ENCODE measurements around the gene YTHDF1. TPM values are rescaled to one million over a fixed set of nuclear protein-coding genes. Genes with fewer than 3 reads are reported as not detected.

The YTHDF1 gene
- 24.6 and 27.1 TPM in 2 replicates for total RNA-seq

GRCh38 chr20:63216041-63216848, at the start of gene YTHDF1:
YTHDF1 (minus strand) TSS chr20:63216131; CDS start chr20:63215892, 239 bp downstream.
- Histone ChIP-seq H3K27me3 (ENCODE audit: control insufficient read depth, insufficient read depth, low read length) (peaks cover 5% of the 10 kb centered on the region), H3K36me3 (ENCODE audit: control insufficient read depth, insufficient read depth, low read length) (peaks cover 13% of the 10 kb centered on the region), H3K4me3 (ENCODE audit: low read depth, low read length) (peak within 1 kb of the TSS; percentile 63)
- FAIRE-seq (no peak), DNase-seq (ENCODE audit: low read depth) (peak; percentile 79)
- no peak for TF ChIP-seq CTCF (IDR thresholded peaks at IDR 0.05; ENCODE audit: insufficient read depth, low read length, severe bottlenecking)

- no peak for FAIRE-seq
- Histone ChIP-seq H3K36me3 (ENCODE audit: control insufficient read depth, insufficient read depth, low read length) (no peaks in the 10 kb centered on the region), H3K27me3 (ENCODE audit: control insufficient read depth, insufficient read depth, low read length) (peaks cover 9% of the 10 kb centered on the region), H3K4me3 (ENCODE audit: low read depth, low read length) (no peak overlapping the region)
- TF ChIP-seq CTCF (IDR thresholded peaks at IDR 0.05; ENCODE audit: insufficient read depth, low read length, severe bottlenecking) = no peak
- peak; percentile 4 for DNase-seq (ENCODE audit: low read depth)
Measured at GRCh38 chr20:63264519-63264918, 48.6 kb upstream of the YTHDF1 start.

- DNase-seq (ENCODE audit: low read depth) = no peak
- peaks cover 9% of the 10 kb centered on the region for H3K27me3 ChIP-seq (ENCODE audit: control insufficient read depth, insufficient read depth, low read length)
- FAIRE-seq = no peak
- H3K4me3 ChIP-seq (ENCODE audit: low read depth, low read length) = no peak overlapping the region
- H3K36me3 ChIP-seq (ENCODE audit: control insufficient read depth, insufficient read depth, low read length) = no peaks in the 10 kb centered on the region
- no peak for TF ChIP-seq CTCF (IDR thresholded peaks at IDR 0.05; ENCODE audit: insufficient read depth, low read length, severe bottlenecking)
Measured at GRCh38 chr20:63264000-63264399, 48.1 kb upstream of the YTHDF1 start.

GRCh38 chr20:63262836-63263235, 46.9 kb upstream of the YTHDF1 start:
- FAIRE-seq (no peak), DNase-seq (ENCODE audit: low read depth) (no peak)
- peaks cover 9% of the 10 kb centered on the region for H3K27me3 ChIP-seq (ENCODE audit: control insufficient read depth, insufficient read depth, low read length)
- H3K36me3 ChIP-seq (ENCODE audit: control insufficient read depth, insufficient read depth, low read length) = no peaks in the 10 kb centered on the region
- H3K4me3 ChIP-seq (ENCODE audit: low read depth, low read length) = no peak overlapping the region
- no peak for TF ChIP-seq CTCF (IDR thresholded peaks at IDR 0.05; ENCODE audit: insufficient read depth, low read length, severe bottlenecking)

- H3K27me3 ChIP-seq (ENCODE audit: control insufficient read depth, insufficient read depth, low read length) = peaks cover 8% of the 10 kb centered on the region
- no peak for FAIRE-seq
- TF ChIP-seq CTCF (IDR thresholded peaks at IDR 0.05; ENCODE audit: insufficient read depth, low read length, severe bottlenecking) = no peak
Measured at GRCh38 chr20:63261795-63262528, 46.0 kb upstream of the YTHDF1 start.

More at GRCh38 chr20:63261795-63262528, 46.0 kb upstream of the YTHDF1 start:
- H3K4me3 ChIP-seq (ENCODE audit: low read depth, low read length) = no peak overlapping the region
- DNase-seq (ENCODE audit: low read depth) = no peak
- no peaks in the 10 kb centered on the region for H3K36me3 ChIP-seq (ENCODE audit: control insufficient read depth, insufficient read depth, low read length)

Data from bronchial epithelial cell (primary cell).